Measurements from ENCODE around the gene UGGT2.
"Not testable (repeated sequence)": the region's sequence is repeated elsewhere in the genome, so short reads cannot be mapped to it uniquely, and the experiment has no call there.

UGGT2 gene

GRCh38 chr13:95805921-95806320 lies 247.3 kb downstream of the UGGT2 start:
- Histone ChIP-seq H3K9me3 (ENCODE audit: control insufficient read depth, insufficient read depth, low read length) (no peaks in the 10 kb centered on the region), H3K36me3 (ENCODE audit: insufficient read depth, low read length) (no peaks in the 10 kb centered on the region), H3K4me1 (ENCODE audit: insufficient read depth, low read length) (no peaks in the 10 kb centered on the region), H3K9ac (ENCODE audit: low read depth, low read length) (no peak overlapping the region)

DNA sequence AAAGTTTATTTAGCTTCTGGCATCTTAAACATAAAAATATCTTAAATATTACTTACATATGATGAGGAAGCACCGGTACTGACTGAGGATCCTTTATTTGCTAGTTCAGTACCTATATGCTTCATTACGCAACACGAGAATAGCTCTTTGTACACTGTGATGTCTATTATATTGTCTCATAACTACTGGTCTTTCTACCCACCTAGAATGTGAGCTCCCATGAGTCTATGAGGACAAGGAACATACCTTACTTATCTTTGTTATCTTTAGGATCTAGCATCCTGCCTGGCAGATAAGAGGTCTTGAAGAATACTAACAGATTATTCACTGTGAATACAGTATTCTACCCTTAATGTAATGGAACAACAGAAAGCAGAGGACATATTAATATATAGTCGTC lies 251.4 kb downstream of the UGGT2 start:
- H3K9ac ChIP-seq (ENCODE audit: low read depth, low read length): no peak overlapping the region
- no peaks in the 10 kb centered on the region for H3K4me1 ChIP-seq (ENCODE audit: insufficient read depth, low read length)
- H3K9me3 ChIP-seq (ENCODE audit: control insufficient read depth, insufficient read depth, low read length): no peaks in the 10 kb centered on the region
- no peaks in the 10 kb centered on the region for H3K36me3 ChIP-seq (ENCODE audit: insufficient read depth, low read length)

DNA sequence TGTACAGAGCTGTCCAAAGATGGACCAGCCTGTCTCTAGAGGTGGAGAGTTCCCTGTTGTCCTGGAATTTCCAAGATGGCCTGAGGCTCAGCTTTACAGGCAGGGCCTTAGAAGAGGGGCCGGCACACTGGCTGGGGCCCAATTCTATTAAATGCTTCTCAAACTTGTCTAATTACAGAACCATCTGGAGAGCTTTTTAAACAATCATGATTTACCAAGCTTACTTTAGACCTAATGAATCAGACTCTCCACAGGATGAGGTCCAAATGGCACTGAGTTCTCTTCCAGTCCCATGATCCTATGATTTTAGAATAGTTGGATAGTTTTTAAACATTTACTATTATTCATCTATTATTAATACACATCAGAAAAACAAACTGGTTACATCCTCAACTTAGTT lies 252.8 kb downstream of the UGGT2 start:
- H3K9me3 ChIP-seq (ENCODE audit: control insufficient read depth, insufficient read depth, low read length): no peaks in the 10 kb centered on the region
- no peaks in the 10 kb centered on the region for H3K4me1 ChIP-seq (ENCODE audit: insufficient read depth, low read length)
- no peak overlapping the region for H3K9ac ChIP-seq (ENCODE audit: low read depth, low read length)
- no peaks in the 10 kb centered on the region for H3K36me3 ChIP-seq (ENCODE audit: insufficient read depth, low read length)

DNA sequence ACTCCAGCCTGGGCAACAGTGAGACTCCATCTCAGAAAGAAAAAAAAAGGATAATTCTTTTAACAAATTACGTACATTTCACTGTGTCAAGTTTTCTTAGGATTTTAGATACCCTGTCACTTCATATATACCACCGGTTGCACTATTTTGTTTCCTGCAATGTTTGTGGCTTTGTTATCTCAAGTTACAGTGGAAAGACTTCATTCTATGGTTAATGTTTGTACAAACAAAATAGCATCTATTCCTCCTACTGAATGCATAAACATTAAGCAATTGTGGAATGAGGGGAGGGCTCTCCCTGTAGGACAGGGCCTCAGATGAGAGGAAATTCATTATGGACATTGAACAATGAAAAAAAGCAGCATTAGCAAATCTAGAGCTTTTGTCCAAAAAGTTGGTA lies 256.2 kb downstream of the UGGT2 start:
- Histone ChIP-seq H3K9me3 (ENCODE audit: control insufficient read depth, insufficient read depth, low read length) (no peaks in the 10 kb centered on the region), H3K9ac (ENCODE audit: low read depth, low read length) (no peak overlapping the region), H3K36me3 (ENCODE audit: insufficient read depth, low read length) (no peaks in the 10 kb centered on the region), H3K4me1 (ENCODE audit: insufficient read depth, low read length) (no peaks in the 10 kb centered on the region)

GRCh38 chr13:95793781-95794180 lies 259.4 kb downstream of the UGGT2 start:
- H3K36me3 ChIP-seq (ENCODE audit: insufficient read depth, low read length): peaks cover 5% of the 10 kb centered on the region; the same call in 1 of the 2 replicates
- no peaks in the 10 kb centered on the region for H3K4me1 ChIP-seq (ENCODE audit: insufficient read depth, low read length)
- no peaks in the 10 kb centered on the region for H3K9me3 ChIP-seq (ENCODE audit: control insufficient read depth, insufficient read depth, low read length)
- H3K9ac ChIP-seq (ENCODE audit: low read depth, low read length): no peak overlapping the region

DNA sequence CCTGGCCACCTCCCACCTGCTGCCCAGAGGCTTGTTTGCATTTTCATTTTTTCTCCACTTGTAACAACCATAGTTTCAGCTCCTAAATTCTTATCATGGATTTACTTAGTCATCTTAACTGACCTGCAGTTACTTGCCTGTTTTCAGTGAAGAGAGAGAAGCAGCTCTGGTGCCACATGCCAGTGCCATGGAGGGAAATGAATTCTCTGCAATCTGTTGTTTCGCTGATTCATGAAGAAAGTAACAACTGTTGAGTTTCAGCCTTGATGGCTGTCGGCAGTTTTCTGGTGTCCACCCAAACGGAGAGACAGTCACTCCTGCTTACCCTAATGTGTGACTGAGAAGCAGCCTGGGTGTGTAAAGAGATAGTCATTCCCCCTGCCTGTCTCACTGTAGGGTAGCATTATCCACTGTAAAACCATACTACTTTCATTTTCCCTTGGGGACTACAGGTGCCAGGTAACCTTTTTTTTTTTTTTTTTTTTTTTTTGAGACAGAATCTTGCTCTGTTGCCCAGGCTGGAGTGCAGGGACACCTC lies 260.1 kb downstream of the UGGT2 start:
- no peak overlapping the region for H3K9ac ChIP-seq (ENCODE audit: low read depth, low read length)
- peaks cover 5% of the 10 kb centered on the region; the same call in 1 of the 2 replicates for H3K36me3 ChIP-seq (ENCODE audit: insufficient read depth, low read length)
- H3K4me1 ChIP-seq (ENCODE audit: insufficient read depth, low read length): no peaks in the 10 kb centered on the region
- no peaks in the 10 kb centered on the region for H3K9me3 ChIP-seq (ENCODE audit: control insufficient read depth, insufficient read depth, low read length)

DNA sequence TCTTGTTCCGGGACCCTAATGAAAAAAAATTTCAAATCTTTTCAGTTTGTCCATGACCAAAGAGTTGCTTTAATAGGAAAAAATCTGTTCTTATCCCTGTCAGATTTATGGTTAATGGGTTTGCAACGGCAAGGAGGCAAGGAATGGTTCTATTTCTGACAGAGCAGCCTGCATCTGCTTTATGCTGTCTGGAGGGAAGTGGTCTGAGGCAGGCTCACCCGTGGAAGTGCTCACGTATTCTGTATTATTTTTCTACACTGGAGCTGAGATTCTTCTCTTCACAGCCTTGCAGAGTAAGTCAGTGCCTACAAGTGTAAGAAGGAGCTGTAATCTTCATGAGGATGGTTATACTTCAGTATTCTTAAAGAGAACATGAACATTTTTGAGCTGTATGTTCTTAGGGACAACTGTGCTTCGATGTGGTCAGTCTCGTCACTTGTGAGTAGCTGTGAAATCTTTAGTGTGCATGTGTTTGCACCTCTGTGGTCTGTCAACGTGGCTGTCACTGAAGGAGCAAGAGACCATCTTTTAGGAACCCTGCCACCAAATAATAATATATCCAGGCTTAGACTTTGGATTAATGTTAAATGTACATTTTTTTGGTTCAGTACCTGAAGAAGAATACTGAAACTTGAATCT lies 262.0 kb downstream of the UGGT2 start:
- Histone ChIP-seq H3K9ac (ENCODE audit: low read depth, low read length) (no peak overlapping the region), H3K9me3 (ENCODE audit: control insufficient read depth, insufficient read depth, low read length) (no peaks in the 10 kb centered on the region), H3K4me1 (ENCODE audit: insufficient read depth, low read length) (no peaks in the 10 kb centered on the region), H3K36me3 (ENCODE audit: insufficient read depth, low read length) (peaks cover 5% of the 10 kb centered on the region; the same call in 1 of the 2 replicates)

GRCh38 chr13:95789315-95789714 lies 263.9 kb downstream of the UGGT2 start:
- not testable (repeated sequence) for H3K4me1 ChIP-seq (ENCODE audit: insufficient read depth, low read length); H3K36me3 ChIP-seq (ENCODE audit: insufficient read depth, low read length); H3K9ac ChIP-seq (ENCODE audit: low read depth, low read length); H3K9me3 ChIP-seq (ENCODE audit: control insufficient read depth, insufficient read depth, low read length)

- peaks cover 5% of the 10 kb centered on the region; the same call in 1 of the 2 replicates for H3K36me3 ChIP-seq (ENCODE audit: insufficient read depth, low read length)
- peaks cover 7% of the 10 kb centered on the region; the same call in 1 of the 2 replicates for H3K4me1 ChIP-seq (ENCODE audit: insufficient read depth, low read length)
Measured at GRCh38 chr13:95788100-95788463, 265.1 kb downstream of the UGGT2 start.

GRCh38 chr13:95787356-95788099 lies 265.7 kb downstream of the UGGT2 start:
- H3K4me1 ChIP-seq (ENCODE audit: insufficient read depth, low read length): peaks cover 7% of the 10 kb centered on the region; the same call in 1 of the 2 replicates

More at GRCh38 chr13:95788100-95788463, 265.1 kb downstream of the UGGT2 start:
- Histone ChIP-seq H3K9ac (ENCODE audit: low read depth, low read length) (no peak overlapping the region), H3K9me3 (ENCODE audit: control insufficient read depth, insufficient read depth, low read length) (no peaks in the 10 kb centered on the region)

GRCh38 chr13:95784900-95785290 lies 268.3 kb downstream of the UGGT2 start:
- H3K9ac ChIP-seq (ENCODE audit: low read depth, low read length): no peak overlapping the region
- no peaks in the 10 kb centered on the region for H3K36me3 ChIP-seq (ENCODE audit: insufficient read depth, low read length)
- H3K4me1 ChIP-seq (ENCODE audit: insufficient read depth, low read length): peaks cover 7% of the 10 kb centered on the region; the same call in 1 of the 2 replicates

More at GRCh38 chr13:95787356-95788099, 265.7 kb downstream of the UGGT2 start:
- Histone ChIP-seq H3K36me3 (ENCODE audit: insufficient read depth, low read length) (peaks cover 5% of the 10 kb centered on the region; the same call in 1 of the 2 replicates), H3K9me3 (ENCODE audit: control insufficient read depth, insufficient read depth, low read length) (no peaks in the 10 kb centered on the region), H3K9ac (ENCODE audit: low read depth, low read length) (no peak overlapping the region)

GRCh38 chr13:95784161-95784899 lies 268.9 kb downstream of the UGGT2 start:
- Histone ChIP-seq H3K9me3 (ENCODE audit: control insufficient read depth, insufficient read depth, low read length) (no peaks in the 10 kb centered on the region), H3K36me3 (ENCODE audit: insufficient read depth, low read length) (no peaks in the 10 kb centered on the region), H3K4me1 (ENCODE audit: insufficient read depth, low read length) (peaks cover 7% of the 10 kb centered on the region; the same call in 1 of the 2 replicates), H3K9ac (ENCODE audit: low read depth, low read length) (no peak overlapping the region)

More at GRCh38 chr13:95784900-95785290, 268.3 kb downstream of the UGGT2 start:
- H3K9me3 ChIP-seq (ENCODE audit: control insufficient read depth, insufficient read depth, low read length): no peaks in the 10 kb centered on the region

- H3K9me3 ChIP-seq (ENCODE audit: control insufficient read depth, insufficient read depth, low read length): no peaks in the 10 kb centered on the region
- H3K4me1 ChIP-seq (ENCODE audit: insufficient read depth, low read length): peaks cover 7% of the 10 kb centered on the region; the same call in 1 of the 2 replicates
- no peaks in the 10 kb centered on the region for H3K36me3 ChIP-seq (ENCODE audit: insufficient read depth, low read length)
- H3K9ac ChIP-seq (ENCODE audit: low read depth, low read length): no peak overlapping the region
Measured at GRCh38 chr13:95783747-95784146, 269.5 kb downstream of the UGGT2 start.

- H3K9ac ChIP-seq (ENCODE audit: low read depth, low read length); H3K36me3 ChIP-seq (ENCODE audit: insufficient read depth, low read length); H3K4me1 ChIP-seq (ENCODE audit: insufficient read depth, low read length); H3K9me3 ChIP-seq (ENCODE audit: control insufficient read depth, insufficient read depth, low read length): not testable (repeated sequence)
Measured at GRCh38 chr13:95781940-95782339, 271.3 kb downstream of the UGGT2 start.
